GM19467 (cell line): ENCODE results near the gene KEAP1.

ENCODE experiments used
- ATAC-seq: cut with Tn5 transposase; IDR thresholded peaks from one replicate; pipeline ENCODE4 v1.9.1; 2021; ENCODE audit warnings: mild to moderate bottlenecking, moderate library complexity; ENCODE audit not compliant: unreplicated experiment

KEAP1 gene

GRCh38 chr19:10525636-10526035, 22.5 kb upstream of the KEAP1 start:
- no peak for ATAC-seq

- ATAC-seq: no peak
Measured at GRCh38 chr19:10523135-10523636, 20.0 kb upstream of the KEAP1 start.

- no peak for ATAC-seq
Measured at GRCh38 chr19:10521461-10522171, 18.5 kb upstream of the KEAP1 start.

GRCh38 chr19:10520652-10521318, 17.6 kb upstream of the KEAP1 start:
- ATAC-seq: no peak

- no peak for ATAC-seq
Measured at GRCh38 chr19:10519421-10519820, 16.3 kb upstream of the KEAP1 start.

- ATAC-seq: no peak
Measured at GRCh38 chr19:10518444-10519361, 15.5 kb upstream of the KEAP1 start.

- ATAC-seq: no peak
Measured at GRCh38 chr19:10517760-10518443, 14.7 kb upstream of the KEAP1 start.

- ATAC-seq: no peak
Measured at GRCh38 chr19:10517361-10517759, 14.2 kb upstream of the KEAP1 start, which contains the start of gene S1PR5. TSS of gene S1PR5 (minus strand) at chr19:10517447. CDS start at chr19:10515011, 2,436 bp downstream.

GRCh38 chr19:10516671-10517286, 13.6 kb upstream of the KEAP1 start:
- no peak for ATAC-seq

- no peak for ATAC-seq
Measured at GRCh38 chr19:10516064-10516385, 12.9 kb upstream of the KEAP1 start.

- no peak for ATAC-seq
Measured at GRCh38 chr19:10514211-10515145, 11.3 kb upstream of the KEAP1 start.

- ATAC-seq: no peak
Measured at GRCh38 chr19:10513223-10513622, 10.1 kb upstream of the KEAP1 start.

- no peak for ATAC-seq
Measured at GRCh38 chr19:10510301-10510802, 7.2 kb upstream of the KEAP1 start.

- no peak for ATAC-seq
Measured at GRCh38 chr19:10508707-10509106, 5.6 kb upstream of the KEAP1 start.

GRCh38 chr19:10508036-10508435, 4.9 kb upstream of the KEAP1 start:
- no peak for ATAC-seq

- ATAC-seq: no peak
Measured at GRCh38 chr19:10505583-10506229, 2.5 kb upstream of the KEAP1 start.

GRCh38 chr19:10502524-10503001, 593 bp downstream of the KEAP1 start:
- peak; percentile 79 for ATAC-seq

GRCh38 chr19:10501971-10502523, 1.1 kb downstream of the KEAP1 start:
- ATAC-seq: peak; percentile 36
